GM21786 (cell line): ENCODE measurements around the gene CRIM1.

Source experiments
- ATAC-seq: cut with Tn5 transposase; IDR thresholded peaks from one replicate; pipeline ENCODE4 v1.9.1; 2021; ENCODE audit not compliant: unreplicated experiment

Gene CRIM1

DNA sequence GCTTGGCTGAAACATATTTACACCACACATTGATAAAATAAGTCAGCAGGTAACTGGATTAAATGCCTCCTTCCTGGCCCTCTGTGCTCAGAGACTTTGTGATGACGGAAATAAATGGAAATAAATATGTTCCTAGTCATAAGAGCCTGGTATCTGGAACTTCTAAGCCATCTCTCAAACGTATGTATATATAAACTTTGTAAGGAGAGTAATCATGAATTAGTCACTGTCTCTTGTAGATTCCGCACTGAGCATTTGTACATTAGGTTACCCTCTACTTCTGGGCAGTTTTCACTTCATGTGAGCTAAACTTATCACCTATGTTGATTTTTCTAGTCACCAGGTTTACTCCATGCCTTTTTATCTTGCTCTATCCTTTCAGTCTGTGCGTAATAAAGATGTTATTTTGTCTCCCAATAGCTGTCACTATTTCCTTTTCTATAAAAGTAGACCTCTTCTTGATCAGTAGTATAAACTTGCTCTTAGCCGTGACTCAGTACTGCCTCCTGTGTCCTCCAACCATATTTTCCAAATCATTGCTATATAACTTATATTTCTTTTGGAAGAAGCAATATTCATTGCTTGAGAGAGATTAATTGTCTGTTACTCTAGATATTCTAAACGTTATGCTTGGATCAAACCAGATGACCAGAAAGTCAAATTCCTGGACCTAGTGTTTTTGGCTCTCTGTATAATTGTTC lies 189.2 kb downstream of the CRIM1 start:
- ATAC-seq = no peak

- no peak for ATAC-seq
These were observed 190.4 kb downstream of the CRIM1 start for GRCh38 chr2:36545871-36546416.

GRCh38 chr2:36547906-36548305 lies 192.3 kb downstream of the CRIM1 start:
- no peak for ATAC-seq

DNA sequence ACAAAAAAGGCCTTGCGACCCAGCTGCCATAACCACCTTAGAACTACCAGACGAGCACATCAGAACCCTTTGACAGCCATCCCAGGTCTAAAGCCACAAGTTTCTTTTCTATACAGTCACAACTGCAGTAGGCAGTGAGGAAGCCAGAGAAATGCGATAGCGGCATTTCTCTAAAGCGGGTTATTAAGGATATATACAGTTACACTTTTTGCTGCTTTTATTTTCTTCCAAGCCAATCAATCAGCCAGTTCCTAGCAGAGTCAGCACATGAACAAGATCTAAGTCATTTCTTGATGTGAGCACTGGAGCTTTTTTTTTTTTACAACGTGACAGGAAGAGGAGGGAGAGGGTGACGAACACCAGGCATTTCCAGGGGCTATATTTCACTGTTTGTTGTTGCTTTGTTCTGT lies 193.6 kb downstream of the CRIM1 start:
- no peak for ATAC-seq

GRCh38 chr2:36550006-36550405 lies 194.4 kb downstream of the CRIM1 start:
- no peak for ATAC-seq

- ATAC-seq = no peak
These were observed 198.1 kb downstream of the CRIM1 start for GRCh38 chr2:36553683-36554082.

GRCh38 chr2:36554531-36554930 lies 199.0 kb downstream of the CRIM1 start:
- no peak for ATAC-seq

DNA sequence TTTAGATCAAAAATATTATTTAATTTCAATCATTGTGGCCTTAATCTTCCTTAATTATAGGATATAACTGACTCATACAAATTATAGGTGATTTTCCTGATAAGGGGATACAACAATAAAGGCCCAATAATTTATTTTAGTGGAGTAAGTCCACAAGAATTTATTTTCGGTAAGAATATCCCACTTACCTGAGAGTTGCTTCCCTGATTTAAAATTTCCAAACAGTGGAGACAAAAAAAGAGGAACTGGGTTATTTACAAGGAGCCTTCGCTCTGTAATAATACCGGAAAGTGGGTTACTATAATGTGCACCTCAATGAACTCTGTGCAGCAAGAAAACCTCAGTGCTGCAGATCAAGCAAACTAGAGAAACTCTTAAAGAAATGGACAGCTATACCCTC lies 200.2 kb downstream of the CRIM1 start:
- no peak for ATAC-seq

DNA sequence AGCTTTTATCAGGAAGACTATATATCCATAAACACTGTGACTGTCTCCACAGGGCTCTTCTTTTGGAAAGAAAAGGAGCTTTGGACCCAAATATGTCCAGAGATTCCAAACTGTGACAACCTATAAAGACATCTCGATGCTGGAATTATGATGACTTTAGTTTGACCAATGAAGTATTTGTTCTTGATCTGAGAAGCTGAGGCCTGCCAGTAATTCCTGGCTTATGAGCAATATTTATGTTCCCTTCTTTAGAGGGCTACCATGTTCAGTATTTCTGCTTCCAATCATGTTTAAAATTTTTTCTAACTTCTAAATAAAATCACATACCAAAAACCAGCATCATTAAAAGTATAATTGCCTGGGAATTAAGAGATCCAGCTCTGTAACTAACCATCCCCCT lies 201.3 kb downstream of the CRIM1 start:
- no peak for ATAC-seq

DNA sequence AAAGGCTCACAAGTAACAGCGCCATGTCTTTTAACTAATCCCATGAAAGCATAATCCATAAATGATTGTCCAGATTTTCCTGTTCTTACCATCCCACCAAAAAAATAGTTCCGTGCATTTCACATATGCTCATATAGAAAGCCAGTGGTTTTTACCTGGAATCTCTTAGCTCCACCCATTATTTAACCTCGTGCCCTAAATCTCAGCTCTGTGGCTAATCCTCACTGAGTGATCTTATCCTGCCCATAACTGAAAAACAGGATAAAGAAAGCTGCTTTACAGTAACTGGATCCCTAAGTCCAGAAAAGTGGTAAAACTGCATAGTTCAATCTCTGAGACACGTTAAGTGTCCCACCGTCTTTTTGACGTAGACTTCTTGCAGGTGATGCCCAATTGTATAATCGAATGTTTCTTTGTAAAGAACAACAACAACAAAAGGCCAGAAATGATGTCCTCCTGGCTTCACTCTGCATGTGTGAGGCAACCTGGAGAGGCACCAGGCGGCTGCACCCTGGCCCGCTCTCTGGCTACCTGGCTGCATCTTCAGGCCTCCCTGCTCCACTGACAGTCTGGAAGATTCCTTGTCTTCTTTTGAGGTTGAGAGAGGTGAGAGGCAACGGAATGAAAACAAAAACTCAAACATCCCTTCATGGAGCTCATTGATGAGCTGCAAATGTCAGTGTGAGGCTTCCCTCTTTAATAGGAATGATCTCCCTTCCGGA lies 203.8 kb downstream of the CRIM1 start:
- no peak for ATAC-seq

- no peak for ATAC-seq
These were observed 205.1 kb downstream of the CRIM1 start for GRCh38 chr2:36560726-36561125.

- no peak for ATAC-seq
These were observed 205.8 kb downstream of the CRIM1 start for GRCh38 chr2:36561237-36561944.

DNA sequence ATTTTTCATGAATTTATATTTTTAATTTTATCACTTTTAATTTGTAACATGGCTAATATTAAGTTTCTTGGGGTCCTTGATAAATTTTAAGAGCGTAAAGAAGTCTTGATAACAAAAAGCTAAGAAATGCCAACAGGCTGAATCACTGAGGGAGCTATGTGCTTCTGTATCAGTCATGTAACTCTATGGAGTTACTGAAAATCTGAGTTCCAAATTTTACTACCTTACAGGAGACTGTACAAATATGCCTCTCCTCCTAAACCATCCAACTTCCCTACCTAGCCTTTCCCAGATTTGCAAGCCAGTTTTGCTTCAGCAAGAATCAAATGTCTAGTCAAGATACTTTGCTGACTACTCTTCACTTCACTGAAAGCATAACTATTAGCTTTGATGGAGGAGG lies 206.7 kb downstream of the CRIM1 start:
- ATAC-seq = no peak

GRCh38 chr2:36562973-36563532 lies 207.5 kb downstream of the CRIM1 start:
- ATAC-seq = no peak

- no peak for ATAC-seq
These were observed 208.9 kb downstream of the CRIM1 start for GRCh38 chr2:36564377-36564930.

GRCh38 chr2:36565712-36566111 lies 210.1 kb downstream of the CRIM1 start:
- no peak for ATAC-seq

- ATAC-seq = no peak
These were observed 211.3 kb downstream of the CRIM1 start for GRCh38 chr2:36566887-36567286.

GRCh38 chr2:36567711-36568408 lies 212.3 kb downstream of the CRIM1 start:
- no peak for ATAC-seq

- no peak for ATAC-seq
These were observed 213.1 kb downstream of the CRIM1 start for GRCh38 chr2:36568516-36569246.
